ENCODE results near the gene SPTLC2.

GRCh38 chr14:77459072-77459723, 157.2 kb downstream of the SPTLC2 start:
- TF ChIP-seq CTCF (IDR thresholded peaks at IDR 0.05; ENCODE audit: low read length) (peak; percentile 44), EZH2 (optimal IDR thresholded peaks at IDR 0.05; ENCODE audit: low read depth, low read length) (no peak)
